H54 (cell line): Measurements from ENCODE around the gene SEMA7A.
"Not testable (repeated sequence)": the region's sequence is repeated elsewhere in the genome, so short reads cannot be mapped to it uniquely, and the experiment has no call there.

Source experiments
- DNase-seq: peaks from one replicate; pipeline ENCODE4 v3.0.0; 2011; ENCODE audit warnings: low spot score, mixed read lengths; ENCODE audit not compliant: insufficient read length
- FAIRE-seq: peaks from 3 replicates; lab custom pipeline; 2011; peaks lifted over from hg19 to GRCh38; lab: Jason Lieb, UNC
- POLR2A ChIP-seq: IDR thresholded peaks from 2 replicates; pipeline ENCODE4 v1.6.1; 2011; ENCODE audit warnings: low read depth, mild to moderate bottlenecking, low read length

Gene SEMA7A, protein sequence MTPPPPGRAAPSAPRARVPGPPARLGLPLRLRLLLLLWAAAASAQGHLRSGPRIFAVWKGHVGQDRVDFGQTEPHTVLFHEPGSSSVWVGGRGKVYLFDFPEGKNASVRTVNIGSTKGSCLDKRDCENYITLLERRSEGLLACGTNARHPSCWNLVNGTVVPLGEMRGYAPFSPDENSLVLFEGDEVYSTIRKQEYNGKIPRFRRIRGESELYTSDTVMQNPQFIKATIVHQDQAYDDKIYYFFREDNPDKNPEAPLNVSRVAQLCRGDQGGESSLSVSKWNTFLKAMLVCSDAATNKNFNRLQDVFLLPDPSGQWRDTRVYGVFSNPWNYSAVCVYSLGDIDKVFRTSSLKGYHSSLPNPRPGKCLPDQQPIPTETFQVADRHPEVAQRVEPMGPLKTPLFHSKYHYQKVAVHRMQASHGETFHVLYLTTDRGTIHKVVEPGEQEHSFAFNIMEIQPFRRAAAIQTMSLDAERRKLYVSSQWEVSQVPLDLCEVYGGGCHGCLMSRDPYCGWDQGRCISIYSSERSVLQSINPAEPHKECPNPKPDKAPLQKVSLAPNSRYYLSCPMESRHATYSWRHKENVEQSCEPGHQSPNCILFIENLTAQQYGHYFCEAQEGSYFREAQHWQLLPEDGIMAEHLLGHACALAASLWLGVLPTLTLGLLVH

DNA sequence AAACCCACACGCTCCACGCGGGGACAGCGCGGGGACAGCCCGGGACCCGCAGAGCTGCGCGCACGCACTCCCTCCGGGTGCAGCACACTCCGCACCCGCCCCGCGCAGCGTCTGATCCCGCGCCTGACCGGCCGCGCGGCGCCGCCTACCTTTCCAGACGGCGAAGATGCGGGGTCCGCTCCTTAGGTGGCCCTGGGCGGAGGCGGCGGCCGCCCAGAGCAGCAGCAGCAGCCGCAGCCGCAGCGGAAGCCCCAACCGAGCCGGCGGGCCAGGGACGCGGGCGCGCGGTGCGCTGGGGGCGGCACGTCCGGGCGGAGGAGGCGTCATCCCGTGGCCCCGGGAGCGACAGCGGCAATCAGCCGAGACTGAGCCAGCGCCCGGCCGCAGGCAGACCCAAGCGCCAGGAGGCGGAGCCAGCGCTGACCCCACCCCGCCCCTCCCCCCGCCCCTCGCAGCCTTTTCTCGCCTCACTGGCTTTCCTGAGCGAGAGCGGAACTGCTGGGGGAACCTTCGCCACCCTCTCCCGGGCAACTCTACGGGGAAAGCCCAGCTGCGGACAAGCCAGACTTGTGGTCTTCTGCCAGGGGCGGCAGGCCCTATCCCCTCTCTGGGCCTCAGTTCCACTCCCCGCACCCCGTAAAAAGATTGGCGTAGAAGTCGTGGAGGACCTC, at the start of gene SEMA7A:
TSS of gene SEMA7A (minus strand) at position 367 of the 671 bp plus-strand sequence. CDS start at position 327, 40 bp downstream.
- FAIRE-seq (no peak), DNase-seq (peak; percentile 84)
- peak; percentile 97 for TF ChIP-seq POLR2A

DNA sequence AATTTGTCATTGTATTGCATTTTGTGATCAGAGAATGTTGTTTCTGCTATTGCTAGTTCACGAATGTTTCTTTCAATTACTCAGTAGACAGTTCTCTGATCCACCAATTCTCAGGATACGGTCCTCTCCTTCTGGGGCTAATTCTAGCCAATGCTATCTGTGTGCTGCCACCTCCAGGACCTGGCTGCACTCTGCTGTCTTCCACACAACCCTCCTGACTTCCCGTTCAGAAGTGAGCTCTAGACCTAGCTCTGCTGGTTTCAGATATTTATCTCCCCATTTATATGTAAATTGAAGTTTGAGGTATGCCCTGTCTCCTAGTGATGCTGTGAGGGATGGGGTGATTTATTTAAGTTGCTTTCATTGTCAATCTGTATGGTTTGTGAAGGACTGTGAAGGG, 48.9 kb upstream of the SEMA7A start:
- no peak for FAIRE-seq
- DNase-seq: no peak
- no peak for TF ChIP-seq POLR2A

DNA sequence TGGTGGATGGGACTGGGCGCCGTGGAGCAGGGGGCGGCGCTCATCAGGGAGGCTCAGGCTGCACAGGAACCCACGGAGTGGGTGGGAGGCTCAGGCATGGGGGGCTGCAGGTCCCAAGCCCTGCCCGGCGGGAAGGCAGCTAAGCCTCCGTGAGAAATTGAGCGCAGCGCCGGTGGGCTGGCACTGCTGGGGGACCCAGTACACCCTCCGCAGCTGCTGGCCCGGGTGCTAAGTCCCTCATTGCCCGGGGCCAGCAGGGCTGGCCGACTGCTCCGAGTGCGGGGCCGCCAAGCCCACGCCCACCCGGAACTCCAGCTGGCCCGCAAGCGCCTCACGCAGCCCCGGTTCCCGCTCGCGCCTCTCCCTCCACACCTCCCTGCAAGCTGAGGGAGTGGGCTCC, 46.6 kb upstream of the SEMA7A start:
- not testable (repeated sequence) for DNase-seq, FAIRE-seq

DNA sequence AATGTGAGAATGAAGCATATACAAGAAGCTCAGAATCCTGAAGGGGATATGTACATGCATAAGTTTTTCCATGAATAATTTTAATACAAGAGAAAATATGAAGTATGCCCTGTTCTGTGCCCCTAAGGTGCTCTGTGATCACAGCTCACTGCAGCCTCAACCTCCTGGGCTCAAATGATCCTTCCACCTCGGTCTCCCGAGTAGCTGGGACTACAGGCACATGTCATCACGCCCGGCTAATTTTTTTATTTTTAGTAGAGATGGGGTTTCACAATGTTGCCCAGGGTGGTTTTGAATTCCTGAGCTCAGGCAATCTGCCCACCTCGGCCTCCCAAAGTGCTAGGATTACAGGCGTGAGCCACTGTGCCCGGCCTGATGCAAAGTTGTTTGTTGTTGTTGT, 37.9 kb upstream of the SEMA7A start:
- not testable (repeated sequence) for FAIRE-seq, DNase-seq

DNA sequence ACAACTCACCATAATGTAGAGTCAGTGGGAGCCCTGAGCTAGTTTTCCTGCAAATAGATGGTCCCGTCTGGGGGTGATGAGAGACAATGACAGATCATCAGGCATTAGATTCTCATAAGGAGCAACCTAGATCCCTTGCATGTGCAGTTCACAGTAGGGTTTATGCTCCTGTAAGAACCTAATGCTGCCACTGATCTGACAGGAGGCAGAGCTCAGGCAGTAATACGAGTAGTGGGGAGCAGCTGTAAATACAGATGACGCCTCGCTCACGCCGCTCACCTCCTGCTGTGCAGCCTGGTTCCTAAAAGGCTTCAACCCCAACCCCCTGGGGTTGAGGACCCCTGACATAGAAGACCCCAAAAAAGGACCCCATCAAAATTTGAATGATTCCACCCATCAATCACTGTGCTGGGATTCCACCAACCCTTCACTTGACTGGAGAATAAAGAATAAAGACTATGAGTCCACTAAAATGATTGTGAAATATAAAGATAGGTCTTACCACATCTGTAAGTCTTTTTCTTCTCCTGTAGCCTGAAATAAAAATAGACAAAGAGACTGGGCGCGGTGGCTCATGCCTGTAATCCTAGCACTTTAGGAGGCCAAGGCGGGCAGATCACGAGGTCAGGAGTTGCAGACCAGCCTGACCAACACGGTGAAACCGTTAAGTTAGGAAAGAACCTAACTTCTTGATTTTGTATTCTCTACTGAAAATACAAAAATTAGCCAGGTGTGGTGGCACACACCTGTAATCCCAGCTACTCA, 37.1 kb upstream of the SEMA7A start:
- FAIRE-seq: no peak
- DNase-seq: no peak
- no peak for TF ChIP-seq POLR2A

DNA sequence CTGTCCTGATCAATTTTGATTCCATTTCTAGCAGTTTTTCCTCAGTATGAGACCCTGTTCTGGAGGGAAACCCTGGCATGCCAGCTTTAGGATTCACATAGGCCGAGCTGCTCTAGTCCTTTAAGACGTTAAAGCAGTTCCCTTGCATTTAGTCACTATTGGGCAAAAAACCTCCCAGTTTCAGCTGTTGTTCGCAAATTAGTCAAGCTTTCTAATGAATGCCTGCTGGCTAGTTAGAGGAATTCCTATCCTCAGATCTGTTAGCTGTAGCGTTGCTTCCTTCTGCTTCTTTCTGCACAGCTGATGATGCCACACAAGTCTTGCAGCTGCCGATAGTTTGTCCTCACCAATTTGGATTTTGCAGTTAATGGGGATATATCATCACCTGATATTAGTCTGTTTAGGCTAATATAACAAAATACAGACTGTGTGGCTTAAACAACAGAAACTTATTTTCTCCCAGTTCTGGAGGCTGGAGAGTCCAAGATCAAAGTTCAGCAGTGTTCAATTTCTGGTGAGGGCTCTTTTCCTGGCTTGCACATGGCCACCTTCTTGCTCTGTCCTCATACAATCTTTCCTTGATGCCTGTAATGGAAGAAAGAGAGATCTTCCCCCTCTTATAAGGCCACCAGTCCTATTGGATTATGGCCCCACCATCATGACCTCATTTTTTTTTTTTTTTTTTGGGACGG, 34.7 kb upstream of the SEMA7A start:
- FAIRE-seq: no peak
- TF ChIP-seq POLR2A: no peak
- no peak for DNase-seq

DNA sequence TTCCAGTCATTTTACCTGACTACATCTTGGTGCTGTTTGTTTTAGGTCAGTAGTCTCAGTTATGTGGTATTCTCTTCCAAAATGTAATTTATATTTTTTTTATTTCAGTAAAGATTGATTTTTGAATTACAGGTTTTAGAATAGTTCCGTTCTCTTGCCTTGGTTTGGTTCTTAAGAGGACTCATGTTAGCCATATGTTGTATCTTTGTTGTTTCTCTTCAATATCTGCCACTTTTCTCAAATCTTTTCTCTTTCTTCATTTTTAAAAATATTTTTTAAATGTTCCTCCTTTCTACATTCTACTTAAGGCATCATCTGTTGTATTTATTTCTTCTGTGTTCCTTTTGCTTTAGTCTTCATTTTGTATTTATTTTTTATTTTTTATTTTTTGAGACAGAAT, 32.8 kb upstream of the SEMA7A start:
- no peak for TF ChIP-seq POLR2A
- no peak for DNase-seq
- no peak for FAIRE-seq

DNA sequence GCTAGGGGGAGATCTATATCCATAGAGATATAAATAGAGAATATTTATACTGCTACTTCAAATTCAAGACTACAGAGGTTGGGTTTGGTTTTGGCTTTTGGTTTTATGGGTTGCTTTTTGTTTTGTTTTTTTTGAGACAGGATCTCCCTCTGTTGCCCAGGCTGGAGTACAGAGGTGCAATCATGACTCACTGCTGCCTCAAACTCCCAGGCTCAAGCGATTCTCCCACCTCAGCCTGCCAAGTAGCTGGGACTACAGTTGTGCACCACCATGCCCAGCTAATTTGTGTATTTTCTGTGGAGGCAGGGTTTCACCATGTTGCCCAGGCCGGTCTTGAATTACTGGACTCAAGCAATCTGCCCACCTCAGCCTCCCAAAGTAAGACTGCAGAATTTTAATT, 31.1 kb upstream of the SEMA7A start:
- no peak for TF ChIP-seq POLR2A
- FAIRE-seq (no peak), DNase-seq (no peak)

DNA sequence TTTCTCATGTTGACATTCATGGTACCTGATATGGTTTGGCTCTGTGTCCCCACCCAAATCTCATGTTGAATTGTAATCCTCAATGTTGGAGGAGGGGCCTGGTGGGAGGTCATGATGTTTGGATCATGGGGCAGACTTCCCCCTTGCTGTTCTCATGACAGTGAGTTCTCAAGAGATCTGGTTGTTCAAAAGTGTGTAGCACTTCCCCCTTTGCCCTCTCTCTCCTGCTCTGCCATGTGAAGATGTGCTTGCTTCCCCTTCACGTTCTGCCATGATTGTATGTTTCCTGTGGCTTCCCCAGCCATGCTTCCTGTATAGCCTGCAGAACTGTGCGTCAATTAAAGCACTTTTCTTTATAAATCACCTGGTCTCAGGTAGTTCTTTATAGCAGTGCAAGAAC, 30.5 kb upstream of the SEMA7A start:
- FAIRE-seq: no peak
- TF ChIP-seq POLR2A: no peak
- no peak for DNase-seq

DNA sequence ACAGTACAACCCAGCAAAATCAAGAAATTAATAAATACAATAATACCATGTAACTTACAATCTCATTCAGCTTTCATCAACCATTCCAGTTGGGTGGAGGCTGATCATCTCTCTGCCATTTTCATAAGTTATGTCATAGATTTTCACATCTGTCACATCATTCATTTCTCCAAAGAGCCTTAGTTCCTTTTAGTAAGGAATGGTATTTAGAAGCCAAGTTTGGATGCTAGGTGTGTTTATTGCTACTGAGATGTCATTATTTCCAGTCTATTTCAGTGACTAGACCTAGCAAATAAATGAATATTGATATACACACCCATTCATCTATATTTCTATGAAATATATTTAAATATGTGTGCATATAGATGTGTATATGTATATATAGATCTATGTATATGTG, 29.9 kb upstream of the SEMA7A start:
- TF ChIP-seq POLR2A: no peak
- DNase-seq (no peak), FAIRE-seq (no peak)

DNA sequence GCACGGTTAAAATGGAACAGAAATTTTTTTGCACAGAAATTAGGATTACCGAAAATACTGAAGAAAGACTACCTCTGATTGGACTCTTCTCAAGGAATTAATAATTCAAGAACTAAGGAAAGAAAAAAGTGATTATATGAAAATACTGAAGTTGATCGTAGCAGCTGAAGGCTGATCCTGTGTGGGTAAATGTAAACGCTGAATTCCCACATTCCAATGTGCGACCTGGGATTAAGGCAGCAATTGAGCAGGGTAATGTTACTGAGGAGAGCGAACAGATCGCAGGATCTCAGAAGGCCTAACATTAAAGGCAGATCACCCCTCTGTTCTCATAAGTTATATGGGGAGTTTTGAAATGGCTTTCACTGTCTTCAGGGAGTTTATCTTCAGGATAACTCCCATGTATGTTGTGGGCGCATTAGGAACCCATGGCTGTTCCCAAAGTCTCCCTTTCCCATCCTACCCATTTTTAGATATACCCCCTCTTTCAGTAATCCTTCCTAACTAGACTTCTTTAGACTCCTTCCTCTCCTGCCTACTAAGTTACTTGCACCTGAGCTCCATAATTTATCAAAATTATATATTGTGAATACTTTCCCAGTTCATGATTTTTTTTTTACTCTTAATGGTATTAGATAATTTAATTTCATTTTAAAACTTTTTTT, 28.2 kb upstream of the SEMA7A start:
- DNase-seq: no peak
- TF ChIP-seq POLR2A: no peak
- FAIRE-seq: no peak

DNA sequence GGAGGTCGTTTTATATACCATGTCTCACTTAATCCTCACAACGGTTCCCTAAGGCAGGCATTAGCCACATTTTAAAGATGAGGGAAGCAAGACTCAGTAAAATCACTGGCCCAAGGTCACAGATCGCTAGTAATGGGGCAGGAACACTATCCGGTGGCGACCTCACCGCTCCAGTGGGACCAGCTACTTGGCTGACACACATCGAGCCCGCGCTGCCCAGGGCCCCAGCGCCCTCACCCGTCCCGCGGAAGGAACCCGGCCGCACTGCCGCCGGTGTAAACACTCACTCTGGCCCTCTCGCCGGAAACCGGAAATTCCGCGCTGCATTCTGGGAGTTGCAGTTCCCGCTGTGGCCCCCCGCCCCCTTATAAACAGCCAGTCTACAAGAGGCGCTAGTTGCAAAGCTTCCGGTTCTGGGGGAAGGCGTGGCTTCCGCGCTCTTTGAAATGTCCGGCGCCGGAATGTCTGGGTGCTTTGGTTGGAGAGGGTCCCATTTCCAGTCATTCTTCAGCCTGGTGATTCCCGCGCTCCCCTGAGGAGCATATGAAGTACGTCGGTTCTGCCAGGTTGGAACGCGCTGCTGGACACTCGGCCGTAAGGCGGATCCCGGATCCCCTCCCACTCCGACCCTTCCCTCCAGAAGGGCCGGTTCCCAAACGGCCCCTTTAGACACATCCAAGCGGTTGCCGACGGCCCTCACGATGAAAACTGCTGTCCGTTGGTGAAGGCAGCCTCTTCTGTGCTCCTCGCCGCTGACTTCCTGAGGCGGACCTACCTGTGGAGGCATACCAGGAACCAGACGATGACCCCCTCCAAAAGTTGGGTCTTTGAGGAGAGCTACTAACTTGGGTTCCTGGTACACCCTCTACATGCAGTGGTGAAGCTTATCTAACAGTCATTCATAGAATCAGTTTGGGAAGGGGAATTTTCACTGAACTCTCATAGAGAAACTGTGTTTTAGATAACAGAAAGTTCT, 27.4 kb upstream of the SEMA7A start, which contains the start of gene UBL7:
TSS of gene UBL7 (minus strand) at position 290 of the 976 bp plus-strand sequence. CDS start 2,293 bp downstream, outside the sequence.
- peak; percentile 74 for DNase-seq
- TF ChIP-seq POLR2A: peak; percentile 95
- no peak for FAIRE-seq
